OCI-M1 (cell line): ENCODE measurements around the gene TNS2.
"Not testable (repeated sequence)": the region's sequence is repeated elsewhere in the genome, so short reads cannot be mapped to it uniquely, and the experiment has no call there.

Experiments used
- DNase-seq: peaks from one replicate; lab custom pipeline; 2025; lab: John Stamatoyannopoulos, UW

The TNS2 gene, protein sequence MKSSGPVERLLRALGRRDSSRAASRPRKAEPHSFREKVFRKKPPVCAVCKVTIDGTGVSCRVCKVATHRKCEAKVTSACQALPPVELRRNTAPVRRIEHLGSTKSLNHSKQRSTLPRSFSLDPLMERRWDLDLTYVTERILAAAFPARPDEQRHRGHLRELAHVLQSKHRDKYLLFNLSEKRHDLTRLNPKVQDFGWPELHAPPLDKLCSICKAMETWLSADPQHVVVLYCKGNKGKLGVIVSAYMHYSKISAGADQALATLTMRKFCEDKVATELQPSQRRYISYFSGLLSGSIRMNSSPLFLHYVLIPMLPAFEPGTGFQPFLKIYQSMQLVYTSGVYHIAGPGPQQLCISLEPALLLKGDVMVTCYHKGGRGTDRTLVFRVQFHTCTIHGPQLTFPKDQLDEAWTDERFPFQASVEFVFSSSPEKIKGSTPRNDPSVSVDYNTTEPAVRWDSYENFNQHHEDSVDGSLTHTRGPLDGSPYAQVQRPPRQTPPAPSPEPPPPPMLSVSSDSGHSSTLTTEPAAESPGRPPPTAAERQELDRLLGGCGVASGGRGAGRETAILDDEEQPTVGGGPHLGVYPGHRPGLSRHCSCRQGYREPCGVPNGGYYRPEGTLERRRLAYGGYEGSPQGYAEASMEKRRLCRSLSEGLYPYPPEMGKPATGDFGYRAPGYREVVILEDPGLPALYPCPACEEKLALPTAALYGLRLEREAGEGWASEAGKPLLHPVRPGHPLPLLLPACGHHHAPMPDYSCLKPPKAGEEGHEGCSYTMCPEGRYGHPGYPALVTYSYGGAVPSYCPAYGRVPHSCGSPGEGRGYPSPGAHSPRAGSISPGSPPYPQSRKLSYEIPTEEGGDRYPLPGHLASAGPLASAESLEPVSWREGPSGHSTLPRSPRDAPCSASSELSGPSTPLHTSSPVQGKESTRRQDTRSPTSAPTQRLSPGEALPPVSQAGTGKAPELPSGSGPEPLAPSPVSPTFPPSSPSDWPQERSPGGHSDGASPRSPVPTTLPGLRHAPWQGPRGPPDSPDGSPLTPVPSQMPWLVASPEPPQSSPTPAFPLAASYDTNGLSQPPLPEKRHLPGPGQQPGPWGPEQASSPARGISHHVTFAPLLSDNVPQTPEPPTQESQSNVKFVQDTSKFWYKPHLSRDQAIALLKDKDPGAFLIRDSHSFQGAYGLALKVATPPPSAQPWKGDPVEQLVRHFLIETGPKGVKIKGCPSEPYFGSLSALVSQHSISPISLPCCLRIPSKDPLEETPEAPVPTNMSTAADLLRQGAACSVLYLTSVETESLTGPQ (N-terminal part only)

DNA sequence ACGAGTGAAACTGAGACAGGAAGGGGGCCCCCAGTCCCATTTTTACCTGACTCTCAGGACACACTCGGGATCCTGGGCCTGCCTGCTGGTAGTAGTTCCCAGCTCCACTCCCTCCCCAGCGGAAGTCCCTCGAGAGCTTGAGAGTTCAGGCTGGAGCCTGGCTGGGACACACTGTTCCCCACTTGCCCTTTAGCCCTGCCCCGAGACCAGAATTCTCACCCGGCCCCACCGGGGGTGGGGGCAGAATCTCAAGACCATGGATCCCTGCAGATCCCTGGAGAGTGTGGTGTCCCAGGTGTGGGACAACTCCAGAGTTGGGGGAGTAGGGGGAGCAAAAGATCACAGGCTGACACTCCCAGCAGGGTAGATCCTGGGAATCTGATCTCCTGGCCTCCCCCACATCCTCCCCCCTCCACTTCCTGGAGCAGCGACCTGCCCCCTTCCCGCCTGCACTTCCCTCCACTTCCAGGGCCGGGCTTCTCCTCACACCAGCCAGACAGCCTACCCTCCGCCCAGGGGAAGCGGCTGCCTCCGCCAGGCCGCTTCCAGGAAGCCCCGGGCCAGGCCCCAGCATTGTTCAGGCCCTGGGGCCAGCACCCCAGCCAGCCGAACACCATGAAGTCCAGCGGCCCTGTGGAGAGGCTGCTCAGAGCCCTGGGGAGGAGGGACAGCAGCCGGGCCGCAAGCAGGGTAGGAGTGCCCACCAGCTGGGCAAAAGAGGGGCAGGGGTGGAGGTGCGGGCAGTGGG is at the start of gene TNS2:
Gene TNS2, plus strand, starts transcription at position 495 of the 748 bp plus-strand sequence. Its CDS starts 121 bp downstream, at position 616.
- DNase-seq = no peak

DNA sequence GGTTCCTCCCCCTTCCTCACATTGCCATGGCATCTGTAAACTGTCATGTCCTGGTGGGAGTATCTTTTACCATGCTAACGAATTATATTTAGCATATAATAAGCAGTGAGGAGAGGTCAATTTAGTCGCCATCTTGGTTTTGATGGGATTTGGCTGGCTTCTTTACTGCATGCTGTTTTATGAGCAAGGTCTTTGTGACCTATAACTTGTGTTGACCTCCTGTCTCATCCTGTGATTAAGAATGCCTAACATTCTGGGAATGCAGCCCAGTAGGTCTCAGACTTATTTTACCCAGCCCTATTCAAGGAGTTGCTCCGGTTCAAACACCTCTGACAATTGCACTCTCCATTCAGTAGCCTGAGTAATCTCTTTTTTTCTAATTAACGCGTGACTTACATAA is 45.7 kb upstream of the TNS2 start:
- DNase-seq = no peak

DNA sequence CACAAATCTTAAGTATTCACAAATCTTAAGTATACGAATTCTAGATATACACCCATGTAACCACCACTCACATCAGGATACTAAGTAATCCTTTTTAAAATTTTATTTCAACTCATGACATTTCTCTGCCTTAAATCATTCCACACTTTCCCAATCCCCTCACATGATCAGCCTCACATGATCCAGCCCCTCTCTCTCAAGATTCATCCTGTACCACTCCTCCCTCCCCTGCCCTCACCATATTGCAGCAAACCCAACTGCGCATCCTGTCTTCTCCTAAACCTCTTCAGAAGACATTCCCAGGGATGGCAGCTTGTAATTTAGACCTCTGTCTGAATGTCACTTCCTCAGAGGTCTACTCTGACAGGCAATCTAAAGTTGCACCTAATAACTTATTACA is 45.3 kb upstream of the TNS2 start:
- DNase-seq = peak; percentile 30

DNA sequence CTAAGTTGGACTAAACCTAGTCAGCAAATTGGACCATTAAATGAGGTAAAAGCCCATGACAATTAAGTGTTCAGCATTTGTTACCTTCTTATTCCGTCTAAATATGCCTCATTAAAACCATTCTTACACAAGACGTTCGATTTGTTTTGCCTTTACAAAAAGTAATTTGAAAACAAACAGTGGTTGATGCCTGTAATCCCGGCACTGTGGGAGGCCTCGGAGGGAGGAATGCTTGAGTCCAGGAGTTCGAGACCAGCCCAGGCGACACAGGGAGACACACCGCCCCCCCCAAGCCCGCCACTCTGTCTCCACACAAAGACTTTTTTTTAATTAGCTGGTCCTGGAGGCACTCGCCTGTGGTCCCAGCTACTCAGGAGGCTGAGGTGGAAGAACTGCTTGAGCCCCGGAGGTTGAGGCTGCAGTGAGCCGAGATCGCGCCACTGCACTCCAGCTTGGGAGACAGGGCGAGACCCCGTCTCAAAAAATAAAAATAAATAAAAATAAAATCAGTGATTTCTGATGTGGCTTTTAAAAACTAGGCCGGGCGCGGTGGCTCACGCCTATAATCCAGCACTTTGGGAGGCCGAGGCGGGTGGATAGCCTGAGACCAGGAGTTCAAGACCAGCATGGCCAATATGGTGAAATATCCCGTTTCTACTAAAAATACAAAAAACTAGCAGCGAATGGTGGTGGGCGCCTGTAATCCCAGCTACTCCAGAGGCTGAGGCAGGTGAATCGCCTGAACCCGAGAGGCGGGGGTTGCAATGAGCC is 44.5 kb upstream of the TNS2 start:
- DNase-seq = peak; percentile 52

DNA sequence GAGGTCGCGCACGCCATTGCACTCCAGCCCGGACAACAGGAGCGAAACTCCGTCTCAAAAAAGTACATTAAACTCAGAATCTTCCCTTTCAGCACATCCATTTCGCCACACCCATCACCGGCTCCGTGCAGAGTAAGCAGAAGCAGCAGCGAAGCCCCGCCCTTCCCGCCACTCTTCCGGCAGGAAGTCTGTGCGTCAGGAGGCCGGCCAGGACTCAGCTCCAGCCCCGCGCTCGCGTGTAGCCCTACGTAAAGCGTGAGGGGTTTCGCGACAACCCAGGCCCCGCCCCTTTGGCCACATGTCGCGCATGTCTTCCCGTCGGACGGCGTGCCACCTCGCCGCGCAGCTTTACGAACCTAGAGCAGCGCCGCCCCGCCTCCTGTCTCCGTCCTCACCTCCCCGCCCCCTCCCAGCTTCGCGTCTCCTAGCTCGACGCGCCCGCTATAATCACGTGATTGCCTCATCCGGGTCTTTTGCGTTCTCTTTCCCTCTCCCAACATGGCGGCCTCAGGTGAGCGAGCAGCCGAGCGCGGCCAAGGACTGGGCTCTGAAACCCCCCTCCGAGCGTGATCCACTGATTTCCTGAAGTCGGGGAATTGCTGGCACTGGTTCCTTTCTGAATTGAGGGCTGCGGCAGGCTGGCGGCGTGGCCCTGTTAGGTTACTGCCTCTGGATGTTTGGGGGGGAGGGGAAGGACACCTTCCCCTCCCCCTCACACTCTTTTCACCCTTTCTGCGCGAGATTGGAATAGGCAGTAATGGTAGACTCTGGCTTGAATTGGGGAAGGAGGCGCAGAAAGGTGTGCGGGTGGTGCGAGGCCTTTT is 43.7 kb upstream of the TNS2 start, which contains the start of gene EIF4B:
Gene EIF4B, plus strand, starts transcription at position 471 of the 824 bp plus-strand sequence. Its CDS starts 28 bp downstream, at position 499.
- peak; percentile 100 for DNase-seq

DNA sequence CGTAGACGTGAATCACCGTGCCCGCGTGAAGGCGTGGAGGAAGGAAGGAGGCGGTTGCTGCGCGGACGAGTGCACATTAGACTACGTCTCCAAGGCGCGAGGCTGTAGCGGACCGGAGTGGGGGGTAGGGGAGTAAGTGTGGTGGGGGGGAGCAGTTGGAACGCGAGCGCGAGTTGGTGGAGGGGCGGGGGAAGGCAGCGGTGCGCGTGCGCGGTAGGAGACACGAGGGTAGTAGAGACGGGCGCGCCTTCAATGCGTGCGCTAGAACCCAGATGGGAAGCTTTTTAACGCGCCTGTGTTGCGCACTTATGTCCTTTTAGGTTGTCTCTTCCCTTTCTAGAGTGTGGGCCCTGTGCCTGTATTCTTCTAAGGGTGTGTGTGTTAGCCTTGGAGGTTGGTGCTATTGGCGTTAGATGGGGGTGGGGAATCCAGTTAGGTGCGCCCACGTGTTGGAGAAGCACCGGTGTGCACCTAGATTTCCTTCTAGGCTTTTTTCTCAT is 43.0 kb upstream of the TNS2 start:
- DNase-seq = peak; percentile 85

DNA sequence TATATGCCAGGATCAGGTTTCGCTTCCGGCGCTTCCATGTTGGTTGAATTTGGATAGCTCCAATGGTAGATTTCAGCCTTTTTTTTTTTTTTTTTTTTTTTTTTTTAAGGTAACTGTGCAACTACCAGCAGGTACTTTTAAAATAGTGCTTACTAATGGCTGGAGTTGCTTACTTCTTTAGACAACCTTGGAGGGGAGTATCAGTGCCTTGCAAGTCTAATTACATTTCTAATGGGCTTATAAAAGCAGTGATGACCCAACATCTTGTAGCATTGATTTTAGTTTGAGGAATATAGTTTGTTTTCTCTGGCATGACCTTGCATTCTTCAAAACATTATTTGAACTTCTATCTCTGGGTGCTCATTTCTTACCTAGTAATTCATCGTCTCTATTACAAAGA is 42.5 kb upstream of the TNS2 start:
- DNase-seq = no peak

DNA sequence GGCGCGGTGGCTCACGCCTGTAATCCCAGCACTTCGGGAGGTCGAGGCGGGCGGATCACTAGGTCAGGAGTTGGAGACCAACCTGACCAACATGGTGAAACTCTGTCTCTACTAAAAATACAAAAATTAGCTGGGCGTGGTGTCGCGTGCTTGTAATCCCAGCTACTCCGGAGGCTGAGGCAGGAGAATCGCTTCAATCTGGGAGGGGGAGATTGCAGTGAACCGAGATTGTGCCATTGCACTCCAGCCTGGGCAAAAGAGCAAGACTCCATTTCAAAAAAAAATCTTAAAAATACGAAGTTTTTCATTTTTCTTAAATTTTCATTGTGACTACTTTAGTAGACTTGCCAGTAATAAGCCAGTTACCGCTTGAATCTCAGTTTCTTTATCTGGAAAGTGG is 41.1 kb upstream of the TNS2 start:
- DNase-seq = not testable (repeated sequence)

DNA sequence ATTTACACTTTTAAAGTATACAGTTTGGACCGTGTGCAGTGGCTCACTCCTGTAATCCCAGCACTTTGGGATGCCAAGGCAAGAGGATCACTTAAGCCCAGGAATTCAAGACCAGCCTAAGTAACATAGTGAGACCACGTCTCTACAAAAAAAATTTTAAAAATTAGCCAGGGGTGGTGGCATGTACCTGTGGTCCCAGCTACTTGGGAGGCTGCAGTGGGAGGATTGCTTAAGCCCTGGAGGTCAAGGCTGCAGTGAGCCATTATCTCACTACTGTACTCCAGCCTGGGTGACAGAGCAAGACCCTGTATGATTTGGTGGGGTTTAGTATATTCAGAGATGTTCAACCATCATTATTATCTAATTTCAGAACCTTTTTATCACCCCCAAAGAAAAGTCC is 38.9 kb upstream of the TNS2 start:
- DNase-seq = no peak

DNA sequence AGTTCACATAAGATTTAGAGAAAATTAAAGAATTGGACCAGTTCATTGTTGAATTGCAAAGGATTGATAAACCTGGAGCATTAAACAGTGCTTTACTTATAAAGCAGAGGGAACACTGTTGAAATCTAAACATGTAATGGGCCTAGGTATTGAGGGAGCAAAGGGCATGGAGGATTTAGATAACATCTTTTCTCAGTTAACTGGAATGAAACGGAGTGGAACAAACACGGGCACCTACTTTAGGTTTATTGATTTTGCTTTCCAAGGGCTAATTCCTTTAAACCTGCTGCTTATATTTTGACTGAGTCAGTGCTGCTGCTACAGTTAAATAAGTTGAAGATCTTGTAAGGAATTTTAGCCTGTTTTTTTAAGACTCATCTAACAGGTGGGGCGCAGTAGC is 38.0 kb upstream of the TNS2 start:
- DNase-seq = no peak

DNA sequence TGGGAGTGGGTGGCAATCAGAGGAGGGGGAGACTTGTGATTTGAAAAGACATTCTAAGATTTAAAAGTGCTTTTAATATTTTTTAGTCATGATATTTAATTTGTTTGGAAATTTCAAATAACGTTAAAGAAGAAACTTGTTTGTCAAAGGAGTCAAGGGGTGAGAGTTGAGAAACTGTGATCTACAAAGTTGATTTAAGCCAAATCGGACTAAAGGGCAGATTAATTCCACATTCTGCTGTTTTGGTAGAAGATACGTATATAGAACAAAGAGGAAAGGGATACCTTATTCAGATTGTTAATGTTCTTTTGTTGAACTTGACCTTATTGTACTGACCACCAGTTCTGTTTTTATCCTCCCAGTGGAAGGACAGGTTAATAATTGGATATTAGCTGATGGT is 36.9 kb upstream of the TNS2 start:
- no peak for DNase-seq

DNA sequence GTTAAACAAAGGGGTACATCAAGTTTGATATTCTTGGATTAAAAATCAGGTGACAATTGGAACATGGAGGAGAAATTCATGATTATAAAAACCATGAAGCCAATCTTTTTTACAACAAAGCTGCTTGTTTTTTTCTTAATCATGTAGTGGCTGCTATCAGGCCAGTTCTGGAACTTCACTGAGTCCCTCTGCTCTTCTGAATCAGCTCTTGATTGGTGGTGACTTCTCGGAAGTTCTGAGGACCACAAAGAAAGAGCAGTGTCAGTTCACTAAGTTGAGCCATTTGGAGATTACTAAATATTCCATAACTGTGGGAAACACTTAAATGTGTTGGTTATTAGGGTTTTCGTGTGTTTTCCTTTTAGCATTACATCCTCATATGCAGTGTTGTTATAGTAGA is 35.2 kb upstream of the TNS2 start:
- no peak for DNase-seq

DNA sequence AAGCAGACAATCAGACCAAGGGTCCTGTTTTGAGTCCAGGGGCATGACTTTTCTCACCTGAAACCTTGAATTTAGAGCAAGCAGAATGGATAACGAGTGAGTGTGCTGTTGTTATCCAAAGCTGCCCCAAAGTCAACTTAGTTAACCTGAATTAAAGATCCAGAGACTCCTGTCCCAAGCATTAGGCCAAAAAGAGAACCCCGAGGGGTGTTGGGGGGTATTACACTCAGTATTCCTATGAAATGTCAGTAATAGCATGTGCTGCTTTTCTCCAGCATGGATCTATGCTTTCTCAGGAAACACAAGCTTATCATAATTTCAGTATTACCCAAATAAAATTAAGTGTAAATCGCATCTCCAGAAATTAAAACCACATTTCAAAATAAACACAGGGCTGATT is 24.6 kb upstream of the TNS2 start:
- no peak for DNase-seq

DNA sequence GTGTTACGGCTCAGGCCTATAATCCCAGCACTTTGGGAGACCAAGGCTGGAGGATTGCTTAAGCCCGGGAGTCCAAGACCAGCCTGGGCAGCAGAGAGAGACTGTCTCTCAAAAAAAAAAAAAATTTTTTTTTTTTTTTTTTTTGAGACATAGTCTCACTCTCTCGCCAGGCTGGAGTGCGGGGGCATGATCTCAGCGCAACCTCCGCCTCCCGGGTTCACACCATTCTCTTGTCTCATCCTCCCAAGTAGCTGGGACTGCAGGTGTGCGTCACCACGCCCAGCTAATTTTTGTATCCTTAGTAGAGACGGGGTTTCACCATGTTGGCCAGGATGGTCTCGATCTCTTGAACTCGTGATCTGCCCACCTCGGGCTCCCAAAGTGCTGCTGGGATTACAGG is 22.9 kb upstream of the TNS2 start:
- not testable (repeated sequence) for DNase-seq

DNA sequence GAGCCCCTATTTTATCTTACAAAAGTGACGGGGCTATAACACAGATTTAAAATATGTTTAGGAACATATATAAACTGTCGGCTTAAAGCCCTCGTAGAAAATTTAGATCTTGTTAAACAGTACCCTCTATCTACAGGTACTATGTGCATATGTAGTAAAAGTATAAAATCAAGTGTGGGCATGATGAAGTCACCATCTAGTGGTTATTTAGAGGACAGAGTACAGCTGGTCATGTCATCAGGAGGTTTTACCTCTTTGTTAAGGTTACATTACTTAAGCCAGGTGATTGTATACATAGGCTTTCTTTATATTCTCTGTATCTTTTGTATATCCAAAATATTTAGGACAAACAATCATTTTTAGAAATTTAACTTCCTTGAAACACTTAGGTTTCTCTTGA is 18.2 kb upstream of the TNS2 start:
- no peak for DNase-seq

DNA sequence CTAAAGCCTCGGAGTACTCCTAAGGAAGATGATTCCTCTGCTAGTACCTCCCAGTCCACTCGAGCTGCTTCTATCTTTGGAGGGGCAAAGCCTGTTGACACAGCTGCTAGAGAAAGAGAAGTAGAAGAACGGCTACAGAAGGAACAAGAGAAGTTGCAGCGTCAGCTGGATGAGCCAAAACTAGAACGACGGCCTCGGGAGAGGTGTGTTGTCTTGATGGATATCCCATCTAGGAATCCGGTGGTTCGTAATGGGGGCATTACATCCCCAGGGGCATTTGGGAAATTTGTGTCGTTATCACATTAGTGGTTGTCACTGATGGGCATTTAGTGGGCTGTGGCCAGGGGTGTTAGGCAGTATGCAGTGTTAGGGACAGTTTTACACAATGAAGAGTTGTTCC is 16.0 kb upstream of the TNS2 start:
- not testable (repeated sequence) for DNase-seq

DNA sequence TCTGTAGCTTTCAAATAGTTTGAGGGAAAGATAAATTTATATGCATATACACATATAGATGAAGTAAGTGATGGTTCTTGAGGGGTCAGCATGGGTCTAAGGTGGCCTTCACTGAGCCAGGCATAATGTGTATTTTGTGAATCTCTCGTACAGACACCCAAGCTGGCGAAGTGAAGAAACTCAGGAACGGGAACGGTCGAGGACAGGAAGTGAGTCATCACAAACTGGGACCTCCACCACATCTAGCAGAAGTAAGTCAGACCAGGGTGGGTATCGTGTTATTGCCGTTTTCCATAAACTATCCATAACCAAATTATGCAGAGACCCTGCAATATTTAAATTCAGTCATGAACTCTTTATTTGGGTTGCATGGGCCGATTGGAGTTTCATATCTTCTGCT is 15.4 kb upstream of the TNS2 start:
- no peak for DNase-seq

DNA sequence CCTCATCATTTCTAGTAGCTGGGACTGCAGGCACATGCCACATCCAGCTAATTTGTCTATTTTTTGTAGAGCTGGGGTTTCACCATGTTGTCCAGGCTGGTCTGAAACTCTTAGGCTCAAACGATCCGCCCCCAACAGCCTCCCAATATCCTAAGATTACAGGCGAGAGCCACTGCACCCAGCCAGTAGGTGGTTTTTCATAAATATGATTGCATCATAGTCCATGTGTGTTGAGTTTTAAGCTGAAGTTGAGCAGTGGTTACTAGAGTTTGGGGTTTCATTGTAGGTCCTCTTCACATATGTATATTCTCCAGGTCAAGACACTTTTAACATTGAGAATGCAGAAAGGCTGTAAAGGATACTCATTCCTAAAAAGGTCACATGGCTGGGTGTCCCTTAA is 13.1 kb upstream of the TNS2 start:
- no peak for DNase-seq

DNA sequence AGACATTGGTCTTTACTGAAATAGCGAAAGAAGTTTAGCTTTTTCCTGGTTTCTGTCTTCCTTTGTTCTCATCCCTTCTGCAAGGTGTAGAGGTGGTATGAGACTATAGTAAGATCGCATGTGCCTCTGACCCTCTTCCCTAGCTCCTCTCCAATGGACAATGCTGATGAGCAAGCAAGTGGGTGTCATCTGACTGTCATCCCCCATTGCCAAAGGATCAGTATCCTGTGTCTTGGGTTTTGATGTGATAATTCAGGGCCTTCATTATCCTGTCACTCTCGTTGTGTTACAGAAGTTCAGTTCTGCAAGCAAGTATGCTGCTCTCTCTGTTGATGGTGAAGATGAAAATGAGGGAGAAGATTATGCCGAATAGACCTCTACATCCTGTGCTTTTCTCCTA is 10.0 kb upstream of the TNS2 start:
- no peak for DNase-seq
